Stimulated activated CD8-positive, alpha-beta memory T cell treated with anti-CD3 and anti-CD28 coated beads, Interleukin-7, amount 100 ng/mL, for 24 hours (primary cell): Measurements from ENCODE around the gene SHISAL1.

Experiments used
- DNase-seq: peaks from one replicate; pipeline ENCODE4 v3.0.0-alpha.2; 2020; ENCODE audit warnings: low read depth

Gene SHISAL1

GRCh38 chr22:44342347-44342956 lies 29.7 kb upstream of the SHISAL1 start:
- DNase-seq: no peak

- no peak for DNase-seq
Observed at GRCh38 chr22:44341431-44342346, 28.9 kb upstream of the SHISAL1 start.

- DNase-seq: no peak
Observed at GRCh38 chr22:44340271-44341239, 27.8 kb upstream of the SHISAL1 start.

- no peak for DNase-seq
Observed at GRCh38 chr22:44338906-44339305, 26.2 kb upstream of the SHISAL1 start.

DNA sequence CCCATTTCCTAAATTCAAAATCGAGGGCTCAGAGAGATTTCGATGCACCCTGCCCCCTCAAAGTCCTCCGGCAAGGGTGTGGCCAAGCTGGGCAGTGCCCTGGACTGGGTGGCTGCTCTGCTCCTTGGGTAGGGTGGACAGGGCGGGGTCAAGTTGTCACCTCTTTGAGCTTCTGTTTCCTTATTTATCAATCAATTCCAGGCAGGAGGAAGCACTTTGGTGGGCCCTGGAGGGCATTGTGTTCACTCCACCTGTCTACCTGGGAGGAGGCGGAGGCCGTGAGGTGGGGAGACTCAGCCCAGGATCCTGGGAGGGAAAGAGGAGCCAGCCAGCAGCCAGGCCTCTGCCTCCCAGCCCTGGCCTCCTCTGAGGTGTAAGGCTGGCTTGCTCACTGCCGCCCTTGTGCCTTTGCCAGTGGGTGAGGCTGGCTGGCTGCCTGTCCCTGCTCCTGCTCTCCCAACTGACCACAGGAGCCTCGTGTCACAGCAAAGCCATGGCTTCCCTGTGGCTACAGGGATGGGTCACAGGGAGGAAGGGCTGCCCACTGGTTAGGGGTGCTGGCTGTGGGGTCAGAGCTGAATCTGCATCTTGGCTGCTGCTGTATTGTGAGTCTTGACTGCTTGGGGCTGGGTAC lies 25.5 kb upstream of the SHISAL1 start:
- DNase-seq: no peak

GRCh38 chr22:44337678-44338004 lies 24.9 kb upstream of the SHISAL1 start:
- no peak for DNase-seq

DNA sequence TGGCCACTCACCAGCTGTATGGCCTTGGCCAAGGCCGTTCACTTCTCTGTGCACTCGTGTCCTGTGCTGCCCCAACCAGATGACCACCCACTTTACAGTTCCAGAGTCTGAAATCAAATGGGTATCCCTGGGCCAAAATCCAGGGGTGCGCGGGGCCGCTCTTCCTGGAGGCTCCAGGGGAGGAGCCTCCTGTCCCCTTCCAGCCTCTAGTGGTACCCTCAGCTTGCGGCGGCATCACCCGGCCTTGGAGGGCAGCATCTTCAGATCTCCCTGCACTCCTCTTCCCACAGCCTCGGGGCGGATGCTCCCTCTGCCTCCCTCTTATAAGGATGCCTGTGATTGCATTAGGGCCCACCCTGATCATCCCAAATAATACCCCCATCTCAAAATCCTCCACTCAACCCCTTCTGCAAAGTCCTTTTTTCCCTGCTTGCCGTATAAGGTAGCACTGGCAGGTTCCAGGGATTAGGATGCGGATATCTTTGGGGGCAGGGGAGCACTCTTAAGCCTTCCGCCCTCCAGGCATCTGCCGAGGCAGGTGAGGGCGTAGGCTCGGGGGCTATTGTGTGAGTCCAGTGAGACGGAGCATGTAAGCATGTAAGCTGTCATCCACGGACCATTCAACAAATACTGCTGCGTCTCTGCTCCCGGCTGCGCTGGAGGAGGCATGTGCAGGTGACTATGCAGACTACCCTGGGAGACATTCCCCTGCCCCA lies 24.4 kb upstream of the SHISAL1 start:
- DNase-seq: no peak

DNA sequence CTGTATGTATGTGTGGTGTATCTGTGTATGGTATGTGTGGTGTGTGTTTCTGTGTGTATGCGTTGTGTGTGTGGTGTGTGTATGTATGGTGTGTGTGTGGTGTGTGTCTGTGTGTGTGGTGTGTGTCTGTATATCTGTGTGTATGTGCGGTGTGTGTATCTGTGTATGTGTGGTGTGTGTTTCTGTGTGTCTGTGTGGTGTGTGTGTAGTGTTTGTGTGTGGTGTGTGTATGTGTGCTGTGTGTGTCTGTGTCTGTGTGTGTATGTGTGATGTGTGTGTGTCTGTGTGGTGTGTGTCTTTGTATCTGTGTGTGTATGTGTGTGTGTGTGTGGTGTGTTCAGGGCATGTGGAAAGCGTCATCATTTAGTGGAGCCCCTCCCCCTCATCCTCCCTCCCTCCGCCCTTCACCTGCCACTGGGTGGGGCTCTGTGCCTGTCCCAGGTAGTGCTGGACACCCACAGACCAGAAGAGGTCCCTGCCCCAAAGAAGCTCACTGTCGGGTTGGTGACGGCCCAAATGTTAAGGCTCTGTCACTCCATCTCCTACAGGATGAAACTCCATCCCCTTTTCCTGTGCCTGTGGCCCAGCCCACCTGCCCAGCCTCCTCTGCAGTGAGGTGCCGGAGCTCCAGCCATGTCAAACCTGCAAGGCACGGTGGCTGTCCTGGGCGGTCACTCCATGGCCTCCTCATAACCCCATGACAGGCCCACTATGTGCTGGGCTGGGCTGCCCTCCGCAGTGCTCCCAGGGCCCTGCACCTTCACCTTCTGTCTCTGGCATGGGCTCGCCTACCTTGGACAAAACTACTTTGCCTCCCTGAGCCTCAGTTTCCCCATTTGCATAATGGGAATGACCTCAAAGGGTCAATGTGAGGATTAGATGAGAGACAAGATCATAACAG lies 23.4 kb upstream of the SHISAL1 start:
- no peak for DNase-seq

DNA sequence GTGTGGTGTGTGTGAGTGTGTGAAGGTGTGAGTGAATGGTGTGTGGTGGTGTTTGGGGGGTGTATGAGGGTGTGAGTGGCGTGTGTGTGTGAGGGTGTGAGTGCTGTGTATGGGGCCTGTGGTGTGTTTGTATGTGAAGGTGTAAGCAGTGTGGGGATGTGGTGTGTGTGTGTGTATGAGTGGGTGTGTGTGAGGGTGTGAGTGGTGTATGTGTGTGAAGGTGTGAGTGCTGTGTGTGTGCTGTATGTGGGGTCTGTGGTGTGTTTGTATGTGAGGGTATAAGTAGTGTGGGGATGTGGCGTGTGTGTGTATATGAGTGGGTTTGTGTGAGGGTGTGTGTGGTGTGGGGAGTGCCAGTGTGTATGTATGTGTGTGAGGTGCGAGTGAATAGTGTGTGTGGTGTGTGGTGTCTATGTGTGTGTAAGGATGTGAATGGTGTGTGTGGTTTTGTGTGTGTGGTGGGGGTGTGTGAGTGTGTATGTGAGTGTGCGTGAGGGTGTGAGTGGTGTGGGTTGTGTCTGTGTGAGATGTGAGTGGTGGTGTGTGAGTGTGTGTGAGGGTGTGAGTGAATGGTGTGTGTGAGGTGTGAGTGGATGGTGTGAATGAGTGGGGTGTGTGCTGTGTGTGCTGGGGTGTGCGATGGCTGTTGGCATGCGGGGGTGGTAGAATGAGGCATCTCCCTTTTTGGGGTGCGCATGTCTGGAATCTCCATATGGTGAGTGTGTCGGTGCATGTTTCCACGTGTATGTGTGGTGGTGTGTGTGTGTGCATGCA lies 22.5 kb upstream of the SHISAL1 start:
- no peak for DNase-seq

- DNase-seq: no peak
Observed at GRCh38 chr22:44333847-44334635, 21.3 kb upstream of the SHISAL1 start.

- DNase-seq: no peak
Observed at GRCh38 chr22:44332946-44333345, 20.2 kb upstream of the SHISAL1 start.

DNA sequence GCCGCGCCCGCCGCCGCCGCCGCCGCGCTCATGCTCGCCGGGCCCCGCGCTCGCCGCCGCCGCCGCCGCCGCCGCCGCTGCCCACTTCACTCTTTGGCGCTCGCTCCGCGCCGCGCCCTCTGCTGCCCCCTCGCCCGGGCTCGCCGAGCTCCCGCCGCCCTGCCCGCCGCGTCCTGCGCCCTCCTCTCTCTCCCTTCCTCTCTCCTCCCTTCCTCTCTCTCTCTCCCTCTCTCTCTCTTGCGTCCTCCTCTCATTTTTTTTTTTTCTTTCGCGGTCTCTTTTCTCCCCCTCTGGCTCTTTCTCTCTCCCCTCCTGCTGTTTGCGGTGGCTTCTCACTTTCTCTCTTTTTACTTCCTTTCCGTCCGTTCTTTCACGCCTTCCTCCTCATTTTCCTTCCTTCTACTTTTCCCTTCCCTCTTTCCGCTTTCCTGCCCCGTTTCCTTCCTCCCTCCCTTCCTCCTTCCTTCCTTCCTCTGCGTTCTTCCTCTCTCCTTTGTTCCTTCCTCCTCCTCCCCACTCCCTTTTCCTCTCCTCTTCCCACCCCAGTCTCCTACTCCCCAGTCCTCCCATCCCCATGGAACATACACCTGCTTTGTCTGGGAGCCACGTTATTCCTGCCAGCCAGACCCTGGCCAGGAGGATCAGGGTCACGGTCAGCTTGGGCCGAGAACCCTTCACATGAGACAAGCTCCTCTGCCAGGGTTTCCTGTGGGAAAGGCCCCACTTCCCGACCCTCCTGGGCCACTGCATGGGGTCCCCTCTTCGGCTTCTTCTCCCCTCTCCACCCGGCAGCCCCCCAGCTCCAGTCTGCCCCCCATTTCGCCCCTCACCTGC lies 19.3 kb upstream of the SHISAL1 start:
- DNase-seq: no peak

DNA sequence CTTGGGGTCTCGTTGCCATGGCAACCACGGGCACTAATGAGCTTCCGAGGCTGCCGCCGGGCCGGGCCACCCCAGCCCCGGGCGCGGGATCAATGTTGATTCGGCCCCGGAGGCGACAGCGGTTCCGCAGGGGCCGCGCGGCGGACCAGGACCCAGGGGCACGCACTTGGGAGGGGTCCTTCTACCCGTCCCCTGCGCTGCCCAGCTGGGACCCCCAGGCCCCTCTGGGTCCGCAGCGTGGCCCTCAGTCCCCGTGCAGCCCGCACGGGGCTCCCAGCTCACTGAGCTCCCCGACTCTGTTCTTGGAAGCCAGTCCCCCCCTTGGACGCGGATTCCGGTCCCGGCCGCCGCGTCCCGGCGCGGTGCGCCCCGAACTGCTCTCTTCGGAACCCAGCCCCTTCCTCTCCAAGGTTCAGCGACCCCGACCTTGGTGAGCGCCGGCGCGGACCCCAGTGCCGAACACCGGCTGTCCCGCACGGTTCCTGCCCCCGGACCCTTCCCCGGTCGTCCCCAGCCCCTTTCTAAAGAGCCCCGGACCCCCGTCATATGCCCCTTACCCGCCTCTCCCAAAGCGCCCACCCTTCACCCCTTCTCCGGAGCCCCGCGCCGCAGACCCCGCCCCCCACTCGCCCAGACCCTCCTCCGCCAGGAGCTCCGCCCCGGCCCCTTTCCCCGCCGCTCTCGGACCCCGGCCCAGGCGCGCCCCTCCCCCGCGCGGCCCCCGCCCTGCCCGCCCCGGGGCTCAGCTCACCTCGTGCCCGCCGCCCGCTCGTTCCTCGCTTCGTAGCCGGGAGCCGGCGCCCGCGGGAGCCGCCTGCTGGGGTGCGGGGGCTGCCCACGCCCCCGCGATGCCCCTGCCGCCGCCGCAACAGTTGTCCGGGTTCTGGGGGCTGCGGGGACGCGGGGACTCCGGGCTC lies 18.3 kb upstream of the SHISAL1 start:
- no peak for DNase-seq

GRCh38 chr22:44330188-44330743 lies 17.5 kb upstream of the SHISAL1 start:
- no peak for DNase-seq

- DNase-seq: no peak
Observed at GRCh38 chr22:44329179-44329796, 16.5 kb upstream of the SHISAL1 start.

- no peak for DNase-seq
Observed at GRCh38 chr22:44328762-44329161, 16.0 kb upstream of the SHISAL1 start.
